C4-2B (cell line): Measurements from ENCODE around the gene KRT80.

ENCODE experiments used
- ZFX ChIP-seq: fragments of 450-650 bp; IDR thresholded peaks from 2 replicates; pipeline ENCODE4 v1.6.1; 2017
- TF ChIP-seq, protein P1 (sequence below): fragments of 450-650 bp; conservative IDR thresholded peaks from 2 replicates; pipeline ENCODE4 v1.5.1; 2017; ENCODE audit warnings: mild to moderate bottlenecking

- TF ChIP-seq, protein P1, sequence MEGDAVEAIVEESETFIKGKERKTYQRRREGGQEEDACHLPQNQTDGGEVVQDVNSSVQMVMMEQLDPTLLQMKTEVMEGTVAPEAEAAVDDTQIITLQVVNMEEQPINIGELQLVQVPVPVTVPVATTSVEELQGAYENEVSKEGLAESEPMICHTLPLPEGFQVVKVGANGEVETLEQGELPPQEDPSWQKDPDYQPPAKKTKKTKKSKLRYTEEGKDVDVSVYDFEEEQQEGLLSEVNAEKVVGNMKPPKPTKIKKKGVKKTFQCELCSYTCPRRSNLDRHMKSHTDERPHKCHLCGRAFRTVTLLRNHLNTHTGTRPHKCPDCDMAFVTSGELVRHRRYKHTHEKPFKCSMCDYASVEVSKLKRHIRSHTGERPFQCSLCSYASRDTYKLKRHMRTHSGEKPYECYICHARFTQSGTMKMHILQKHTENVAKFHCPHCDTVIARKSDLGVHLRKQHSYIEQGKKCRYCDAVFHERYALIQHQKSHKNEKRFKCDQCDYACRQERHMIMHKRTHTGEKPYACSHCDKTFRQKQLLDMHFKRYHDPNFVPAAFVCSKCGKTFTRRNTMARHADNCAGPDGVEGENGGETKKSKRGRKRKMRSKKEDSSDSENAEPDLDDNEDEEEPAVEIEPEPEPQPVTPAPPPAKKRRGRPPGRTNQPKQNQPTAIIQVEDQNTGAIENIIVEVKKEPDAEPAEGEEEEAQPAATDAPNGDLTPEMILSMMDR = no peak
- TF ChIP-seq ZFX = no peak
Observed at GRCh38 chr12:52147367-52147963, 44.3 kb downstream of the KRT80 start.
